GM21515 (cell line): ENCODE results near the gene SEPTIN7.
A peak's percentile ranks its signal among the peaks of the same experiment; 100 is the strongest.
"Not testable (repeated sequence)": the region's sequence is repeated elsewhere in the genome, so short reads cannot be mapped to it uniquely, and the experiment has no call there.

Source experiments
- ATAC-seq: cut with Tn5 transposase; IDR thresholded peaks from one replicate; pipeline ENCODE4 v1.9.1; 2021; ENCODE audit not compliant: unreplicated experiment

Gene SEPTIN7

DNA sequence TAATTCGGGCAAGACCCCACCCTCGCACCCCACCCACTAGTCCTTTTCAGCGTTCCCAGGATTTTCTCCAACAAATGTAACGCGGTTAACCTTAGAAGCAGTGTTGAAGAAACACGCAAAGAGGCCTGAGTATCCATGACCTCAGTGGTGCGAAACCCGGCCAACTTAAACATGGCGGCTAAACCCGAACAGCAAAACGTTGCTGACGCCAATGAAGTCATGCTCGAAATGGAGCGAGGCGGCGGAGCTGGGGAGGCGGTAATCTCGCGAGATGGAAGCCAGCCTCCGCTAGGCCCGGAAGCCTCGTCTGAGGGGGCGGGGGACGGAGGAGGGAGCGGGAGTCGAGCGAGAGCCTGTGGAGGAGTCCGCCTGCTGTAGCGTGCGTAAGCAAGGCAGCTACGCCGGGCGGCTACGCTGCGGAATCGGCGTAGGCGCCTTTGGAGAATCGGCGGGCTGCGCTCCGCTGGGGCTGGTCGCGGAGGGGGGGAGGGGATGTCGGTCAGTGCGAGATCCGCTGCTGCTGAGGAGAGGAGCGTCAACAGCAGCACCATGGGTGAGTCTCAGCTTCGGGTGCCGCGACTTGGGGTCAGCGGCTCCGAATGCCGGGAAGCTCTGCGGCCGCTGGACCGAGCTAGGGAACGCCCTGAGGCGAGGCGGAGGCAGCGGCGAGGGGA is at the start of gene SEPTIN7:
Gene SEPTIN7 (plus strand): TSS at position 340 of the 674 bp plus-strand sequence. CDS start 153 bp downstream, at position 493.
- ATAC-seq, result peak; percentile 85

DNA sequence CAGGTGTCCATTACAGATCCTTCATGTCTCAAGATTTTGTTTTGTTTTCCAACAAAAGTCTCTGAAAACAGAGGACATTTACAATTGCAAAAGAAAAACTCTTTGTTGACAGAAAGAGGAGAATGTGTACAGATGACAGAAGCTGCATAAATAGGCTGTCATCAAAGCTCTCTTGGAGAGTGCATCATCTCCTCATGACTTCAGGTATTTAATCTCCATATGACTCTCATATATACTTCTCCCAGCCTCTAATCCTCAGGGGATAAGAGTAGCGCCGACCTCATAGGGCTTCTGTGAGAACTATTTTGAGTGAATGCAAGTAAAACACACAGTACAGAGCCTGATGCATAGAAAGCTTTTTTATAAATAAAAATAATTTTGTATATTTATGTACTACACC is 48.1 kb upstream of the SEPTIN7 start:
- no peak for ATAC-seq

DNA sequence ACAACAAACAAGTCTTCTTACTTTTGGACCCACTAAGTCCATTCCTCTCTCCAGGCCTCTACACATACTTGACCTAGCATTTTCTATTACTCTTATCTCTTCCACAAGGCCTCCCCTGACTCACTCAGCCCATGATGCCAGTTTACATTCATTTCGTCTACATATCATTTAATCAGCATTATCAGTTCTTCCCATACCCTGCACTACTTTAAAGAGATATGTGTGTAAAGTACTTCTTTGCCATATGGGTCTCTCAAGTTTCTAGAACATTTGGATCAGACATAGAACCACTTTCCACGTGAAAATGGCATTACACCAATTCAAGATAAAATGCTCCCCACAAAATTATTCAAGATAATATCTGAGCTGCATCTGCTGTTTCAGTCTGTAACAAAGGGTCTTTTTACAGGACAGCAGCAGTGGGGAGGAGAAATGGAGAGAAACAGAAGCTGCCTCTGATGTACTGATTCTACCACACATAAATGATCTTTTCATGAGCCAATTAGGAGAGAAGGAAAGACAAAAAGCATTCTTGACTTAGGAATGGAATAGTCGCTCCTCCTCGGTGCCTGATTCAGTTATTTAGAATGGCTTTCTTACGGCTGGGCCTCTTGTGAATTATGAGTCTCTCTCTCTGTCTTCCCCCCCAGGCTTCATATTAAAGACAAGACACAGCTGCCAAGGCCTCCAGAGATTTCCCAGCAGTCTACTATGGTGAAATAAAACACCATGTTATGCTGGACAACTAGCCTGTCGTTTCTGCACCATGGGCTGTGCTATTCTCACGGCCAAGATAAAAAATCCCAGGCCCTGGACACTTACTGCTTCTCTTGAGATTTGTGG is 46.9 kb upstream of the SEPTIN7 start:
- ATAC-seq, result no peak

DNA sequence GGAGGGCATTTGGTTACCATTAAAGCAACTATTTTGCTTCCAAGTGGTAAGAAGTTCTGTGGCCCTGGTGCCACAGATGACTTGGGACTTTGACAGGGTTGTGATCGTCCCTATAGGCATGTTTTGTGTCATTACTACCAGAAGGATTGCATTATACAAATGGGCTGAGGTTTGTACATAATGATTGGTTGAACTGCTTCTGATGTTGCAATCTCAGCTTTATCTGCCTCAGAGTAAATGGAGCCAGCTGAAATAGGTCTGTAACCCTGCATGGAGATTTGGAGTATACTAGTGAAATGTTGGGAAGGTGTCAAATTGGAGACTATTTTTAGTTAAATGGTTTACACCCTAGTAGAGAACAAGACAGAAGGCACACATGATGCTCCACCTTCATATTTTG is 46.1 kb upstream of the SEPTIN7 start:
- no peak for ATAC-seq

DNA sequence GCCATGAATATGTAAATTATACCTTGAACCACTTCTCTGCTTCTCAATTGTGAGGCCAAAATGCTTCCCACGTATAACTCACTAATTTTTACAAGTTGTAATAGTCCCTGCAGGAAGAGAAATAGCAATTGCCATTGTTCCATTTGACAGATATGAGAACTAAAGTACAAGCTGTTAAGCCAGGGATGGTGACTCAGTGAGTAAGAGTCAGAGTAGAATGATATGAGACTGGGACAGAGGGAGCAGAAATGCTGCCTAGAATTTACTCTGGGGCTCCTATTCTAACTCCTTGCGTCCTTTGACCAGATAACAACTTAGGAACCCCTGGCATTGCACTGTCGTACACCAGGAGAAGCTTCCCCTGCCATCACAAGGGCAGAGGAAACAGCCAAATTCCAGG is 45.1 kb upstream of the SEPTIN7 start:
- no peak for ATAC-seq

DNA sequence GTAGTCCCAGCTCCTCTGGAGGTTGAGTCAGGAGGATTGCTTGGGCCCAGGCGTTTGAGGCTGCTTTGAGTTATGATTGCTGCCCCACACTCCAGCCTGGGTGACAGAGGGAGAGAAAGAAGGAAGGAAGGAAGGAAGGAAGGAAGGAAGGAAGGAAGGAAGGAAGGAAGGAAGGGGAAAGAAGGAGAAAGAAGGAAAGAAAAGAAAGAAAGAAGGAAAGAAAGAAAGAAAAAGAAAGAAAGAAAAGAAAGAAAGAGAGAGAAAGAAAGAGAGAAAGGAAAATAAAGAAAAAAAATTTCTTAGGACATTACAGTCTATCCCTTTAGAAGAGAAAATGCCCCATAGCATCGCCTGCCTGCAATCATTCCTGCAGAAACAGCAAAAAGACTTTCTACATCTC is 44.4 kb upstream of the SEPTIN7 start:
- ATAC-seq, result not testable (repeated sequence)

DNA sequence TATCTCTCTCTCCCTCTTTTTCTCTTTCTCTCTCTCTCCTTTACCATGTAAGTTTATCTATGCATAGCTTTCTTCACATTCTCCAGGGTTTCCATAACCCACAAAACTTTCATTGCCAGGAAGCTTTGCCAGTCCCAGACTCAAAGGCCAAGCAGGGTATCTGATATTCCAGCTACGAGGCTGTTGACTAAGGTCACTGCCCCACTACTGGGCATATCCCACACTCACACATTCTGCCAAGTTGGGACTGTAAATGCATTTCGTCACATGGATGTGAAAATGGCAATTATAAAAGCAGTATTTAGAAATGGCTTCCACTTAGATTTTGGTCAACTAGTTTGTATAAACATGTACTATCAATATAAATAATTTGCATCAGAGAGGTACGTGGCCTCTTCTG is 43.3 kb upstream of the SEPTIN7 start:
- ATAC-seq, result no peak

DNA sequence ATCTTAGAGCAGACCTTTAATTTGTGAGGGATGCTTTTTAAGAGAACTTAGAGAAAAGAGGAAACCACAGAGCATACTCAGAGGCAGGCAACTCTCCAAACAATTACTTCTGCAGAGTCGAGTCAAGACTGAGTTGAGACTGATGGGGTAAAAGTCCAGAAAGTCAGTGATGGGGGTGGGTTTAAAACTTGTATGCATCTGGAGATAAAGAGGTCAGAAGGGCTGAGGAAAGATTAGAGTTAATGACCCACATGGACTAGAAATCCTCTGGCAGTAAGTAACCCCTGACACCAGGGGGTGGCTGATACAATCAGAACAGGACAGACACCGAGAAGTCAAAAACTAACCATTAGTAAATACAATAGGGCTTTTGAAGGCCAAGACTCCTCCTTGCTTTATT is 42.4 kb upstream of the SEPTIN7 start:
- ATAC-seq, result no peak

DNA sequence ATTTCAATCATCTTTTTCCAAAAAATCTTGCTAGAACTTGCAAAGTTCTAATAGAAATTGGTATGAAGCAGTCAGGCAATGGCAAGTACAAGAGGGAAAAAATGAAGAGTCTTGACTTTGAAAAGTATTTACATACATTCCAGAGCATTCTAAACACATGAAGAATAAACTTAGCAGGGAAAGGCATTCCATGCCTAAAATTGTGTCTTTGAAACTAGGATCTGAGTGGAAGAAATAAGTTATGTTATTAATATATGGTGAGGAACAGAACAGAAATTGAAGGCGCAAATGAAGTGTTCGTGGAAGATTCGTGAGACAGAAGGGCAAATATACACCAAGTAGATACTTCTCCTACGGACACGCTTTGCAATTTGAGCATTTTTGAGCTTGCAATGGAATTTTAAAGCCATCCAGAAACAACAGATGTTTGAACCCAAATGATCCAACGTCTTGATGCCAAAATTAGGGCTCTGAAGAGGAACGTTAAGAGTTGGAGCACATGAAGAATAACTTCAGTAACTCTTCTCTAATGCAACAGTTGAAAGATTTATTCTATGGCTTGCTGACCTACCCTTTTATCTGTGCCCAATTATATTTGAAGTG is 40.6 kb upstream of the SEPTIN7 start:
- ATAC-seq, result no peak

DNA sequence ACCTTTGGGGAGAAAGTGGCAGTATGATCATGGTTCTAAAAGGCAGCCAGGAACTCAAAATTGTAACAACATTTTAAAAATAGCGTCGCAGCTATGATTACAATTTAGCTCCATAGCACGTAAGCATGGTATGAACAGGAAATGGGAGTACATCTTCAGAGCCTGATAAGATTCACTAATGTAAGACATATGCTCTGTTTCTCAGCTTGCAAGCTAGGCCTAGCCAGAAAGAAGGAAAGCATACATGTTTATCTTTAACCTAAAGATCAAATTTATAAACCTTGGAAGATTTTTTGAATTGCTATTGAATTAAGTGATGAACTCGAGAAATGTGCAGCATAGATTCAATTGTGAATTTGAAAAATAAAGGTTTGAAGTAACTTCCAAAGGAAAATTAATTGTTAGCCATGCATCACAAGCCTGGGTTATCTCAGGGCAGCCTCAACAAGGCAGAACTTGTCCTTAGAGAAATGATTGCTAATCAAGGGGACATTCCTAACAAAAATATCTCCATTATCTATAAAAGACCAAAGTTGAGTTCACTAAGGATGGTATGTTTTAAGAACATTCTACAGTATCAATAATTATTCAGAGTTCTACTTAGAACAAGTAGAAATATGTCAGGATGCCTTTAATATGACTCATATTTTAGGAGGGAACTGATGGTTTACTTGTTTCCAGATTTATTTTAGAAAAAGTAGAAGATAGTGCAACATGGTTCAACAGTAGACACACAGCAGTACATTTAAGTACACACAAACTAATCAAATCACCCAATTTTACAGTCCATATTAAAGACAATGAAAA is 38.8 kb upstream of the SEPTIN7 start:
- no peak for ATAC-seq

DNA sequence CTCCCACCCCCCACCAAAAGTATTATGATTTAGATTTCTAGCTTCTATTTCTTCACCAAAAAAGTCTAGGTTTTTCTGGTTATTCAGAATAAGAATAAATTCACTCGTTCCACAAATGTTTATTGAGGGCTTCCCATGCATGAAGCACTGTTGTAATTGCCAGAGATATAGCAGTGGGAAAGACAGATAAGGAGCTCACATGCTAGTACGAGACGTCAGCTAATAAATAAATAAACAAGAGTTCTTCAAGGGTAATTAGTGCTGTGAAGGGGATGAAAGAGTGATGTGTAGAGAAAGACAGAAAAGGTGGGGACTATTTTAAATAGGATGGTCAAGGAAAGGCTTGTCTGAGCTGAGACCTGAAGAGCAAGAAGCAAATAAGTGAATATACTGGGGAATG is 38.1 kb upstream of the SEPTIN7 start:
- ATAC-seq, result no peak

DNA sequence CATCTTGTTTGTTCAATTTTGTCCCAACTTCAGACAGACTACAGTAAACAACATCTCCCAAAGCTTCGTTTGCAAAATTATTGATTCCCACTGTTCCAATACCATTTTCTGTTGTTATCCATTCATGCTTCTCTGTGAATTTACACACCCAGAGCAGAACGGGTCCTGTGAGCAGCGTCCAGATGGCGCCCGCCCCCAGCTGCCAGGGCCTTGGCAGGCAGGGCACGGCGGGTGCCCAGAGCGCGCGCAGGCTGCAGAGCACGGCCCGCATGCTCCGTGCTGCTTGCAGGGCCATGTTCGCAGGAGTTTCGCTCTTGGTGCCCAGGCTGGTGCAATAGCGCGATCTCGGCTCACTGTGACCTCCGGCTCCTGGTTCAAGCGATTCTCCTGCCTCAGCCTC is 32.5 kb upstream of the SEPTIN7 start:
- ATAC-seq, result no peak

DNA sequence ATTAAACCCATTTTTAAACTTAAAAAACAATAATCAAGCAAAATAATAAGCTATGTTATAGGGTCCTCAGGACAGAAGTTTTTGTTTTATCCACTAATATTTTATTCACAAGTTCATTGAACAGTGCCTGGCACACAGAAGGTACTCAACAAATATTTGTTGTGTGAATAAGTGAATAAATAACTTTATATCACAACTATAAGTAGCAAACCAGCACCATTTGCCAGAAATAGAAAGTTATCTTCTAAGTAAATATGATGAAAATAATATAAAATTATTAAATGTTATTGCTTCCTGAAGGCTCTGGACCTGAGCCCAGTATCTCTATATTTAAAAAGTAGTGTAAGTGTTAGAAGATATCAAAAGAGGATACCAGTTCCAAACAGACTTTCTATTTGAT is 29.1 kb upstream of the SEPTIN7 start:
- no peak for ATAC-seq

DNA sequence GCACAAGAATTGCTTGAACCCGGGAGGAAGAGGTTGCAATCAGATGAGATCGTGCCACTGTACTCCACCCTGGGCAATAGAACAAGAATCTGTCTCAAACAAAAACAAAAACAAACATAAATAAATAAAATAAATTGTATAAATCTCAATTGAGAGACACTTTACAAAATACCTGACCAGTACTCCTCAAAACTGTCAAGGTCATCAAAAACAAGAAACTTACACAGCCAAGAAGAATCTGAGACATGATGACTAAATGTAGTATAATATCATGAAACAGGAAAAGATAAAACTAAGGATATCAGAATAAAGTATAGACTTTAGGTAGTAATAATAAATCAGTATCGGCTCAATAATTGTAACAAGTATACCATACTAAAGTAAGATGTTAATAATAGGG is 26.9 kb upstream of the SEPTIN7 start:
- no peak for ATAC-seq

DNA sequence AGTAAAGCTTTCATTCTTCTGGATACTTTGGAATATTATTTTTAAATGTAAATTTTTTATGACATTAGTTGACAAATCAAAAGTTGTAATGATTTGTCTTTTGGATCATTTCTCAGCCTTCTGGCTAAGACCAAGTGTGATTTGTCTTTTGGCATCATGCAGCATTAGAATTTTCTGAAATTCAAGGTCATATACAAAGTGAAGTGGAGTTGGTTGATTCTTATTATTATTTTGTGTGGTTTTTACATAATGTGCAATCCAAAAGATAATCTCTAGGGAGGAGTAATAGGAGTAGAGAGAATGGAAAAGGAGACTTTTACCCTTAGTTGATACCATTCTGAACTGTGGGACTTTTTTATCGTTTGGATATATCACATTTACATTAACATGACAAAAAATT is 24.2 kb upstream of the SEPTIN7 start:
- no peak for ATAC-seq

DNA sequence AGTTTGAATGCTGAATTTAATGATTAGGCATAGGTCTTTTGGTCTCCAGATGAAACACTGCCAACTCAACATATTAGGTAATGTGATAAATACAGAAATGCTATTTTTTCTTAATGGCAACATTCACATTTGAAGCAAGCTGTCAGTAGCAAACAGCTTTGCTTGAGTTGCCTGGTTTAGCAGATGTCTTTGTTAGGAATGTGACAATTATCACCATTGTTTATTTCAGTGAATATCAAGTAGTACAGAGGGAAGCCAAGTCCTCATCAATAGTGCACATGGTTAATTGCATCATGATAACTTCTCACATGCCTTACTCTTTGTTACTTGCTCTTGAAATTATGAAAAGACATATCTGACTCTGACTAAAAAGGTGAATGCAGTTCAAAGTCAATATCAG is 23.7 kb upstream of the SEPTIN7 start:
- ATAC-seq, result no peak

DNA sequence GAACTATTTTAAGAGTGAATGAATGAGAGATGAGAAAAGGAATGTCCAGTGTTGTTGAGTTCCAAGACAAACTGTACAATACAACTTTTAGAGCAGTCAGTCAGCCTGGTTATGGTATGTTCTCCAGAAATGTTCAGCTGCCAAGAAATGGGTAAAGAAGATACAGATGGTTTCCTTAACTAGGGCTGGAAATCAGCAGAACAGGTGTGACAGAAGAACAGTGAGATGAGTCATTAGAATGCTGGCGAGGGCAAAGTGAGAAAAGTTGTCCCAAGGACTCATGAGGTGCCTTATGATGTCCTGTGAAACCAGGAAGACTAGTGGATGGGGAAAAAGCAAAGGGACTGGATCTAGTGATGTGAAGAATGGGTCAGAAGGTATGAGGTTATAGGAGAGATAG is 20.8 kb upstream of the SEPTIN7 start:
- ATAC-seq, result no peak

DNA sequence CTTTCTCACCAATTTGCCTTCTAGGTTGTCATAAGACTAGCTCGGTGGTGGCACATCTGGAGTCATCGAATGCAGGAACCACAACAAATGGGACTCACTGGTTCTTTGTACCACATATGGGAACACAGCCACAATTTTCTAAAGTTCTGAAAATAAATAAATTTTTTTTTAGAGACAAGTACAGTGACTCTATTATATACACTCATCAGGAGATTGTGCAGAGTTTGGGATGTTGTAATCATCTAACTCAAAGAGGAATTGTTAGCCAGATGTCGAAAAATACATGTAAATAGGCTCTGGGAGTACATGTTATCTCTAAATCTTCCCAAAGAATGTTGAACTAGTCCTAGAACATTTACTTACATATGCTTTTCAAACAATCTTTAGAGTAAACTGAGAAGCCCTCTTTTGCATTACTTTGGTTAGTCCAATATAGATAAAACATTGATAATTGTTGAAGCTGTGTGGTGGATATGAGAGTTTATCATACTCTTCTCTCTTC is 19.6 kb upstream of the SEPTIN7 start:
- ATAC-seq, result no peak

DNA sequence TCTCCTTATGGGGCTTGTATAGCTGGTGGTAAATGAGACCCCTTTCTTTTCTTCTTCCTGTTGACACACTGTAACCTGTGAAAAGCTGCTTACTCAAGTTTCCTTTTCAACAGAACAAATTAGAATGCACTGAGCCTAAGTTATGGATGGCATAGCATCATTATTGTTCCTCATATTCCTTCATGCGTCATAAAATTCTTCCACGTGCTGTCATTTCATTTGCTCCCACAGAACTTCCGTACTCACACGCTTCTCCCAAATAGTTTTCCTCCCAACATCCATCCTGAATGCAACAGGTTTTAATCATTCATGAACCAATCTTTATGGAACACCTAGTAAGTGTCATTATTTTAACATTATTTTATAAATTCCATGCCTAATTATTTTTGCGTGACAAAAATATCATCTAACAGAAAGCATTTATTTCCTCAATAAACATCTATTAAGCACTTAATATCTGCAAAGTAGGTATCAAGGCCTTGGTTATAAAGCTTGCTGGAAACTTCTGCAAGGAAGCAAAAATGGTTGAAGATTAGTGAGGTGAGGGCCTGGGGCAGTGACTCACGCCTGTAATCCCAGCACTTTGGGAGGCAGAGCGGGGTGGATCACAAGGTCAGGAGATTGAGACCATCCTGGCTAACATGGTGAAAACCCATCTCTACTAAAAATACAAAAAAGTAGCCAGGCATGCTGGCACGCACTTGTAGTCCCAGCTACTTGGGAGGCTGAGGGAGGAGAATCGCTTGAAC is 18.9 kb upstream of the SEPTIN7 start:
- ATAC-seq, result no peak

DNA sequence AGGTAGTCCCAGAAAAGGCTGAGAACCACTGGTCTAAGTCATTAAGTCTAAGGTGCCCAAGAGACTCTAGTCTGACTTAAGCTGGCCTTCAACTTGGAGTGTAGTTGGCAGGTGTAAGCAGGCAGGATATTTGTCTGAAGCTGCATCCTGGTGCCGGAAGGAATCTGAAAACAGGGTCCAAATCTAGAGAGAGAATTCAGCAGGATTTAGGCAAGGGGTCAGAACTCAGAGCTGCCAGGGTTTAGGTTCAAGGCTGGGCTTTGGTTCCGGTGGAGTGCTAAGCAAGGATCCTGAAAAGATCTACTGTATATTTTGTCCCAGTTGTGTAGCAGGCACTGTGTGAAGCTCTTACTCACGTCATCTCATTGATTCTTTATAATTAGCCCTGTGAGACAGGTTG is 16.5 kb upstream of the SEPTIN7 start:
- ATAC-seq, result no peak
